GM23338 (cell line): ENCODE results near the gene PRKCG. TPM values are rescaled to one million over a fixed set of nuclear protein-coding genes. Genes with fewer than 3 reads are reported as not detected.

ENCODE experiments used
- ATAC-seq: fragments of 200-7000 bp; cut with Tn5 transposase; 3 replicates; pipeline ENCODE4 v1.9.1; 2020
- DNase-seq: peaks from one replicate; pipeline ENCODE4 v3.0.0-alpha.2; 2015; ENCODE audit warnings: low spot score
- H2AFZ ChIP-seq: fragments of 200-600 bp; sonication (generic); 2 replicates; pipeline ENCODE4 v1.8.0; 2016; ENCODE audit warnings: antibody characterized with exemption, mild to moderate bottlenecking, moderate library complexity
- H3F3A ChIP-seq: fragments of 200-600 bp; sonication (generic); replicated peaks from 2 replicates; pipeline ENCODE4 v1.8.0; 2017; ENCODE audit warnings: antibody characterized with exemption, mixed run types, low read depth
- H3K27ac ChIP-seq: fragments of 200-600 bp; sonication (generic); 2 replicates; pipeline ENCODE4 v1.6.1; 2016; ENCODE audit warnings: low read depth
- H3K27me3 ChIP-seq: fragments of 200-600 bp; sonication (generic); 2 replicates; pipeline ENCODE4 v1.8.0; 2016; ENCODE audit warnings: mild to moderate bottlenecking, mixed run types, moderate library complexity; ENCODE audit not compliant: insufficient read depth
- H3K36me3 ChIP-seq: fragments of 200-600 bp; sonication (generic); 2 replicates; pipeline ENCODE4 v1.8.0; 2016; ENCODE audit warnings: mild to moderate bottlenecking; ENCODE audit not compliant: insufficient read depth
- H3K4me1 ChIP-seq: fragments of 200-600 bp; sonication (generic); 2 replicates; pipeline ENCODE4 v1.8.0; 2016; ENCODE audit warnings: mild to moderate bottlenecking, moderate library complexity; ENCODE audit not compliant: insufficient read depth
- H3K4me2 ChIP-seq: fragments of 200-600 bp; sonication (generic); 2 replicates; pipeline ENCODE4 v1.7.1; 2017; ENCODE audit warnings: mixed run types
- H3K4me3 ChIP-seq: fragments of 200-600 bp; sonication (generic); 2 replicates; pipeline ENCODE4 v1.6.1; 2016; ENCODE audit warnings: mixed run types
- H3K79me2 ChIP-seq: fragments of 200-600 bp; sonication (generic); replicated peaks from 2 replicates; pipeline ENCODE4 v1.8.0; 2017; ENCODE audit warnings: mild to moderate bottlenecking; ENCODE audit not compliant: insufficient read depth
- H3K9me2 ChIP-seq: fragments of 200-600 bp; sonication (generic); 2 replicates; pipeline ENCODE4 v1.8.0; 2017; ENCODE audit not compliant: insufficient read depth
- H4K20me1 ChIP-seq: fragments of 200-600 bp; sonication (generic); replicated peaks from 2 replicates; pipeline ENCODE4 v1.8.0; 2017; ENCODE audit warnings: mild to moderate bottlenecking; ENCODE audit not compliant: insufficient read depth
- H3K27ac Mint-ChIP-seq: 2 replicates; pipeline ENCODE4 v1.8.0; 2020; ENCODE audit warnings: inconsistent platforms, mild to moderate bottlenecking, moderate library complexity, mixed read lengths
- H3K27me3 Mint-ChIP-seq: 3 replicates; pipeline ENCODE4 v1.8.0; 2022; ENCODE audit warnings: low read depth, mild to moderate bottlenecking, moderate library complexity, mixed read lengths, inconsistent platforms; ENCODE audit not compliant: insufficient read depth, poor library complexity
- H3K36me3 Mint-ChIP-seq: 3 replicates; pipeline ENCODE4 v1.8.0; 2021; ENCODE audit warnings: low read depth, mild to moderate bottlenecking, inconsistent platforms, moderate library complexity, mixed read lengths
- H3K4me1 Mint-ChIP-seq: 3 replicates; pipeline ENCODE4 v1.8.0; 2020; ENCODE audit warnings: mild to moderate bottlenecking, inconsistent platforms, mixed read lengths
- H3K4me3 Mint-ChIP-seq: 3 replicates; pipeline ENCODE4 v1.8.0; 2021; ENCODE audit warnings: moderate library complexity, mild to moderate bottlenecking, inconsistent platforms, mixed read lengths
- H3K9me3 Mint-ChIP-seq: 3 replicates; pipeline ENCODE4 v1.8.0; 2020; ENCODE audit warnings: moderate library complexity, mild to moderate bottlenecking, inconsistent platforms, mixed read lengths
- CREB1 ChIP-seq: fragments of 250-450 bp; sonication (Bioruptor Pico); IDR thresholded peaks from 2 replicates; pipeline ENCODE4 v1.5.0; 2020; ENCODE audit warnings: low read depth, mild to moderate bottlenecking, moderate library complexity
- EZH2phosphoT487 ChIP-seq: fragments of 200-600 bp; sonication (generic); IDR thresholded peaks from one replicate; pipeline ENCODE4 v1.8.1; 2018; ENCODE audit warnings: antibody characterized with exemption; ENCODE audit not compliant: unreplicated experiment
- POLR2AphosphoS5 ChIP-seq: IDR thresholded peaks from 2 replicates; pipeline ENCODE4 v1.6.1; 2016; ENCODE audit warnings: antibody characterized with exemption, low read depth
- STAT1 ChIP-seq: IDR thresholded peaks from one replicate; pipeline ENCODE4 v1.6.1; 2016; ENCODE audit warnings: antibody characterized with exemption; ENCODE audit not compliant: unreplicated experiment
- ZNF114 ChIP-seq: fragments of 250-450 bp; sonication (Bioruptor Pico); IDR thresholded peaks from 2 replicates; pipeline ENCODE4 v1.5.0; 2020; ENCODE audit warnings: mild to moderate bottlenecking, moderate library complexity
- polyA plus RNA-seq: library from polyadenylated mRNA; unstranded; fragments of >200 nt; fragmentation: Nextera tagmentation; extraction: Ambion mirVana; gene quantifications from 2 replicates; pipeline ENCODE4 v1.2.1, GENCODE V29; 2016
- total RNA-seq: library from RNA; depleted of rRNA; stranded (reverse); fragments of >200 nt; shearing (Covaris generic); gene quantifications from 2 replicates; pipeline ENCODE4 v1.2.3, GENCODE V29; 2014
- TF ChIP-seq, protein P1 (sequence below): IDR thresholded peaks from one replicate; pipeline ENCODE4 v1.6.1; 2018; ENCODE audit warnings: antibody characterized with exemption; ENCODE audit not compliant: unreplicated experiment
- TF ChIP-seq, protein P2 (sequence below), 2 experiments: fragments of 200-600 bp in 1 of 2; sonication (generic) in 1 of 2; conservative IDR thresholded peaks; 2 replicates each; pipeline versions ENCODE4 v1.5.1 to v1.6.1; 2016 to 2017; ENCODE audit warnings: antibody characterized with exemption in 2 of 2, low read depth in 2 of 2, mild to moderate bottlenecking in 2 of 2, moderate library complexity in 1 of 2
- TF ChIP-seq, protein P3 (sequence below): fragments of 250-450 bp; sonication (Bioruptor Pico); IDR thresholded peaks from 2 replicates; pipeline ENCODE4 v1.5.0; 2020; ENCODE audit warnings: mild to moderate bottlenecking, moderate library complexity

PRKCG gene
- total and polyA plus RNA-seq, 2 experiments from 2014 or later: 15.4 to 15.9 TPM

DNA sequence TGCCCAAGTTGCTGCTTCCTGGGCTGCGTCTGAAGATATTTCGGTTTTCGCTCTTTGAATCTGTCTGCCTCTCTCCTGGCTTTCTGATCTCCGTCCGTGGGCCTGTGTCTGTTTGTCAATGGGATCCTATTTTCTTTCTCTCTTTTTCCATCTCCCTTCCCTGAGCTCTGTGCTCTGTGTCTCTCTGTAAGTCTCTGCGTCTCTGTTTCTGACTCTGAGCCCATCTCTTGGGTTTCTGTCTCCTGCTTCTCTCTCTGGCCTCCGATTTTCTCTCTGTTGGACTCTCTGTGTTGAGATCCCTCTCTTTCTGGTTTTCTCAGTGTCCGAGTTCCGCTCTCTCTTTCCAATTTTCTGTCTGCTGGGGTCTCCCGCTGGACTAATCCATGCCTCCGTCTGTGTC, 1.7 kb downstream of the PRKCG start:
- no peaks in the 10 kb centered on the region for H3K9me3 Mint-ChIP-seq
- peaks cover 11% of the 10 kb centered on the region for H3K27me3 ChIP-seq
- peak overlapping the region; percentile 74 for H3K4me3 Mint-ChIP-seq
- no peaks in the 10 kb centered on the region; the same call in 1 of the 2 replicates for H3K36me3 ChIP-seq
- TF ChIP-seq STAT1 (no peak), EZH2phosphoT487 (no peak)
- peak overlapping the region; percentile 81 for H3K4me2 ChIP-seq
- peak overlapping the region; percentile 89 for H3K4me3 ChIP-seq
- no peaks in the 10 kb centered on the region for H3K9me2 ChIP-seq
- H3K27ac Mint-ChIP-seq: no peak overlapping the region
- no peaks in the 10 kb centered on the region for H4K20me1 ChIP-seq
- H3K79me2 ChIP-seq: no peaks in the 10 kb centered on the region
- H2AFZ ChIP-seq: no peak overlapping the region
- H3K27ac ChIP-seq: no peak overlapping the region
- DNase-seq: peak; percentile 41
- peaks cover 24% of the 10 kb centered on the region for H3K27me3 Mint-ChIP-seq
- H3K36me3 Mint-ChIP-seq: peaks cover 3% of the 10 kb centered on the region; the same call in 2 of the 3 replicates
- no peak for ATAC-seq
- H3K4me1 ChIP-seq: peaks cover 30% of the 10 kb centered on the region
- H3K4me1 Mint-ChIP-seq: peaks cover 13% of the 10 kb centered on the region
- H3F3A ChIP-seq: peaks cover 27% of the 10 kb centered on the region

DNA sequence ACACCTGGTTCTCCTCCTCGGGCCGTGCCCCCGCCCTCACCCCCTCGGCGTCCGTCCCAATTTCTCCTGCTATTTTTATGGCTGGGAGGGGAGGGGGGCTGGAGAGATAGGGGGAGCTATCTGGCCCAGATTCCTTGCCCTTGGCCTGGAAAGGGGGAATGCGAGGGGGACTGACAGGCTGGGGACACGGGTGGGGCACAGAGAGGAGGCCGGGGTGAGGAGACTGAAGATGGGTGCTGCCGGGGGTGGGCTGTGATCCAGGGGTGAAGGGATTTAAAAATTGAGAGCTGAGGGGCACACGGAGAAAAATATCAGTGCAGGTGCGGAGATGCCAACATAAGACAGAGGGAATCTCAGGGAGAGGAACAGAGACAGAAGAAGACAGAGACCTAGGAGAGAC, 2.3 kb downstream of the PRKCG start:
- Mint-ChIP-seq H3K36me3 (peaks cover 3% of the 10 kb centered on the region; the same call in 2 of the 3 replicates), H3K27me3 (peaks cover 22% of the 10 kb centered on the region), H3K27ac (no peak overlapping the region), H3K4me1 (peaks cover 12% of the 10 kb centered on the region), H3K4me3 (peak overlapping the region; percentile 48), H3K9me3 (no peaks in the 10 kb centered on the region)
- peaks cover 32% of the 10 kb centered on the region for H3F3A ChIP-seq
- no peak overlapping the region for H3K27ac ChIP-seq
- no peaks in the 10 kb centered on the region for H3K9me2 ChIP-seq
- DNase-seq (no peak), ATAC-seq (no peak)
- peak overlapping the region; percentile 89 for H3K4me3 ChIP-seq
- H3K36me3 ChIP-seq: no peaks in the 10 kb centered on the region; the same call in 1 of the 2 replicates
- peak overlapping the region; percentile 81 for H3K4me2 ChIP-seq
- TF ChIP-seq CREB1 (no peak), POLR2AphosphoS5 (no peak), ZNF114 (CRISPR knock-in tag) (no peak), STAT1 (no peak)
- TF ChIP-seq, protein P1, sequence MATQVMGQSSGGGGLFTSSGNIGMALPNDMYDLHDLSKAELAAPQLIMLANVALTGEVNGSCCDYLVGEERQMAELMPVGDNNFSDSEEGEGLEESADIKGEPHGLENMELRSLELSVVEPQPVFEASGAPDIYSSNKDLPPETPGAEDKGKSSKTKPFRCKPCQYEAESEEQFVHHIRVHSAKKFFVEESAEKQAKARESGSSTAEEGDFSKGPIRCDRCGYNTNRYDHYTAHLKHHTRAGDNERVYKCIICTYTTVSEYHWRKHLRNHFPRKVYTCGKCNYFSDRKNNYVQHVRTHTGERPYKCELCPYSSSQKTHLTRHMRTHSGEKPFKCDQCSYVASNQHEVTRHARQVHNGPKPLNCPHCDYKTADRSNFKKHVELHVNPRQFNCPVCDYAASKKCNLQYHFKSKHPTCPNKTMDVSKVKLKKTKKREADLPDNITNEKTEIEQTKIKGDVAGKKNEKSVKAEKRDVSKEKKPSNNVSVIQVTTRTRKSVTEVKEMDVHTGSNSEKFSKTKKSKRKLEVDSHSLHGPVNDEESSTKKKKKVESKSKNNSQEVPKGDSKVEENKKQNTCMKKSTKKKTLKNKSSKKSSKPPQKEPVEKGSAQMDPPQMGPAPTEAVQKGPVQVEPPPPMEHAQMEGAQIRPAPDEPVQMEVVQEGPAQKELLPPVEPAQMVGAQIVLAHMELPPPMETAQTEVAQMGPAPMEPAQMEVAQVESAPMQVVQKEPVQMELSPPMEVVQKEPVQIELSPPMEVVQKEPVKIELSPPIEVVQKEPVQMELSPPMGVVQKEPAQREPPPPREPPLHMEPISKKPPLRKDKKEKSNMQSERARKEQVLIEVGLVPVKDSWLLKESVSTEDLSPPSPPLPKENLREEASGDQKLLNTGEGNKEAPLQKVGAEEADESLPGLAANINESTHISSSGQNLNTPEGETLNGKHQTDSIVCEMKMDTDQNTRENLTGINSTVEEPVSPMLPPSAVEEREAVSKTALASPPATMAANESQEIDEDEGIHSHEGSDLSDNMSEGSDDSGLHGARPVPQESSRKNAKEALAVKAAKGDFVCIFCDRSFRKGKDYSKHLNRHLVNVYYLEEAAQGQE: no peak
- TF ChIP-seq, protein P2, sequence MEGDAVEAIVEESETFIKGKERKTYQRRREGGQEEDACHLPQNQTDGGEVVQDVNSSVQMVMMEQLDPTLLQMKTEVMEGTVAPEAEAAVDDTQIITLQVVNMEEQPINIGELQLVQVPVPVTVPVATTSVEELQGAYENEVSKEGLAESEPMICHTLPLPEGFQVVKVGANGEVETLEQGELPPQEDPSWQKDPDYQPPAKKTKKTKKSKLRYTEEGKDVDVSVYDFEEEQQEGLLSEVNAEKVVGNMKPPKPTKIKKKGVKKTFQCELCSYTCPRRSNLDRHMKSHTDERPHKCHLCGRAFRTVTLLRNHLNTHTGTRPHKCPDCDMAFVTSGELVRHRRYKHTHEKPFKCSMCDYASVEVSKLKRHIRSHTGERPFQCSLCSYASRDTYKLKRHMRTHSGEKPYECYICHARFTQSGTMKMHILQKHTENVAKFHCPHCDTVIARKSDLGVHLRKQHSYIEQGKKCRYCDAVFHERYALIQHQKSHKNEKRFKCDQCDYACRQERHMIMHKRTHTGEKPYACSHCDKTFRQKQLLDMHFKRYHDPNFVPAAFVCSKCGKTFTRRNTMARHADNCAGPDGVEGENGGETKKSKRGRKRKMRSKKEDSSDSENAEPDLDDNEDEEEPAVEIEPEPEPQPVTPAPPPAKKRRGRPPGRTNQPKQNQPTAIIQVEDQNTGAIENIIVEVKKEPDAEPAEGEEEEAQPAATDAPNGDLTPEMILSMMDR (conservative IDR thresholded peaks at IDR 0.05; ENCODE audit: low read depth in 2 of 2): no peak
- TF ChIP-seq, protein P3, sequence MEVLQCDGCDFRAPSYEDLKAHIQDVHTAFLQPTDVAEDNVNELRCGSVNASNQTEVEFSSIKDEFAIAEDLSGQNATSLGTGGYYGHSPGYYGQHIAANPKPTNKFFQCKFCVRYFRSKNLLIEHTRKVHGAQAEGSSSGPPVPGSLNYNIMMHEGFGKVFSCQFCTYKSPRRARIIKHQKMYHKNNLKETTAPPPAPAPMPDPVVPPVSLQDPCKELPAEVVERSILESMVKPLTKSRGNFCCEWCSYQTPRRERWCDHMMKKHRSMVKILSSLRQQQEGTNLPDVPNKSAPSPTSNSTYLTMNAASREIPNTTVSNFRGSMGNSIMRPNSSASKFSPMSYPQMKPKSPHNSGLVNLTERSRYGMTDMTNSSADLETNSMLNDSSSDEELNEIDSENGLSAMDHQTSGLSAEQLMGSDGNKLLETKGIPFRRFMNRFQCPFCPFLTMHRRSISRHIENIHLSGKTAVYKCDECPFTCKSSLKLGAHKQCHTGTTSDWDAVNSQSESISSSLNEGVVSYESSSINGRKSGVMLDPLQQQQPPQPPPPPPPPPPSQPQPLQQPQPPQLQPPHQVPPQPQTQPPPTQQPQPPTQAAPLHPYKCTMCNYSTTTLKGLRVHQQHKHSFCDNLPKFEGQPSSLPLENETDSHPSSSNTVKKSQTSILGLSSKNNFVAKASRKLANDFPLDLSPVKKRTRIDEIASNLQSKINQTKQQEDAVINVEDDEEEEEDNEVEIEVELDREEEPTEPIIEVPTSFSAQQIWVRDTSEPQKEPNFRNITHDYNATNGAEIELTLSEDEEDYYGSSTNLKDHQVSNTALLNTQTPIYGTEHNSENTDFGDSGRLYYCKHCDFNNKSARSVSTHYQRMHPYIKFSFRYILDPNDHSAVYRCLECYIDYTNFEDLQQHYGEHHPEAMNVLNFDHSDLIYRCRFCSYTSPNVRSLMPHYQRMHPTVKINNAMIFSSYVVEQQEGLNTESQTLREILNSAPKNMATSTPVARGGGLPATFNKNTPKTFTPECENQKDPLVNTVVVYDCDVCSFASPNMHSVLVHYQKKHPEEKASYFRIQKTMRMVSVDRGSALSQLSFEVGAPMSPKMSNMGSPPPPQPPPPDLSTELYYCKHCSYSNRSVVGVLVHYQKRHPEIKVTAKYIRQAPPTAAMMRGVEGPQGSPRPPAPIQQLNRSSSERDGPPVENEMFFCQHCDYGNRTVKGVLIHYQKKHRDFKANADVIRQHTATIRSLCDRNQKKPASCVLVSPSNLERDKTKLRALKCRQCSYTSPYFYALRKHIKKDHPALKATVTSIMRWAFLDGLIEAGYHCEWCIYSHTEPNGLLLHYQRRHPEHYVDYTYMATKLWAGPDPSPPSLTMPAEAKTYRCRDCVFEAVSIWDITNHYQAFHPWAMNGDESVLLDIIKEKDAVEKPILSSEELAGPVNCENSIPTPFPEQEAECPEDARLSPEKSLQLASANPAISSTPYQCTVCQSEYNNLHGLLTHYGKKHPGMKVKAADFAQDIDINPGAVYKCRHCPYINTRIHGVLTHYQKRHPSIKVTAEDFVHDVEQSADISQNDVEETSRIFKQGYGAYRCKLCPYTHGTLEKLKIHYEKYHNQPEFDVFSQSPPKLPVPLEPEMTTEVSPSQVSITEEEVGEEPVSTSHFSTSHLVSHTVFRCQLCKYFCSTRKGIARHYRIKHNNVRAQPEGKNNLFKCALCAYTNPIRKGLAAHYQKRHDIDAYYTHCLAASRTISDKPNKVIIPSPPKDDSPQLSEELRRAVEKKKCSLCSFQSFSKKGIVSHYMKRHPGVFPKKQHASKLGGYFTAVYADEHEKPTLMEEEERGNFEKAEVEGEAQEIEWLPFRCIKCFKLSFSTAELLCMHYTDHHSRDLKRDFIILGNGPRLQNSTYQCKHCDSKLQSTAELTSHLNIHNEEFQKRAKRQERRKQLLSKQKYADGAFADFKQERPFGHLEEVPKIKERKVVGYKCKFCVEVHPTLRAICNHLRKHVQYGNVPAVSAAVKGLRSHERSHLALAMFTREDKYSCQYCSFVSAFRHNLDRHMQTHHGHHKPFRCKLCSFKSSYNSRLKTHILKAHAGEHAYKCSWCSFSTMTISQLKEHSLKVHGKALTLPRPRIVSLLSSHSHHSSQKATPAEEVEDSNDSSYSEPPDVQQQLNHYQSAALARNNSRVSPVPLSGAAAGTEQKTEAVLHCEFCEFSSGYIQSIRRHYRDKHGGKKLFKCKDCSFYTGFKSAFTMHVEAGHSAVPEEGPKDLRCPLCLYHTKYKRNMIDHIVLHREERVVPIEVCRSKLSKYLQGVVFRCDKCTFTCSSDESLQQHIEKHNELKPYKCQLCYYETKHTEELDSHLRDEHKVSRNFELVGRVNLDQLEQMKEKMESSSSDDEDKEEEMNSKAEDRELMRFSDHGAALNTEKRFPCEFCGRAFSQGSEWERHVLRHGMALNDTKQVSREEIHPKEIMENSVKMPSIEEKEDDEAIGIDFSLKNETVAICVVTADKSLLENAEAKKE (CRISPR knock-in tag): no peak
- H4K20me1 ChIP-seq: no peaks in the 10 kb centered on the region
- H3K4me1 ChIP-seq: peaks cover 34% of the 10 kb centered on the region
- H3K27me3 ChIP-seq: peaks cover 11% of the 10 kb centered on the region
- no peaks in the 10 kb centered on the region for H3K79me2 ChIP-seq
- H2AFZ ChIP-seq: no peak overlapping the region
